H54 (cell line): ENCODE results near the gene SV2C.

Source experiments
- DNase-seq: peaks from one replicate; pipeline ENCODE4 v3.0.0; 2011; ENCODE audit warnings: low spot score, mixed read lengths; ENCODE audit not compliant: insufficient read length
- FAIRE-seq: peaks from 3 replicates; lab custom pipeline; 2011; peaks lifted over from hg19 to GRCh38; lab: Jason Lieb, UNC
- POLR2A ChIP-seq: IDR thresholded peaks from 2 replicates; pipeline ENCODE4 v1.6.1; 2011; ENCODE audit warnings: low read depth, mild to moderate bottlenecking, low read length

SV2C gene

DNA sequence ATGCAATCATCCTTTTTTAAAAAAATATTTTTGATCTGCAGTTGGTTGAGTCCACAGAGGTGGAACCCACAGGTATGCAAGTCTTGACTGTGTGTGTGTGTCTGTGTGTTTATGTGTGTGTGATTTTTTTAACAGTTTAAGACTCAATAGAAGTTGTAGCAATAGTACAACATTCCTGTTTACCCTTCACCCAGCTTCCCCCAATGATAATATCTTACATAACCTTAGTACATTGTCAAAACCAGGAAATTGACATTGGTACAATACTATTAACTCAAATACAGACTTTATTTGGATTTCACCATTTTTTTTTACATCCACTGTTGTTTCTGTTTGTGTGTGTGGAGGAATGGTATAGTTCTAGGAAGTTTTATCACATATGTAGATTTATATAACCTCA, 81.8 kb downstream of the SV2C start:
- no peak for TF ChIP-seq POLR2A
- FAIRE-seq (no peak), DNase-seq (no peak)

DNA sequence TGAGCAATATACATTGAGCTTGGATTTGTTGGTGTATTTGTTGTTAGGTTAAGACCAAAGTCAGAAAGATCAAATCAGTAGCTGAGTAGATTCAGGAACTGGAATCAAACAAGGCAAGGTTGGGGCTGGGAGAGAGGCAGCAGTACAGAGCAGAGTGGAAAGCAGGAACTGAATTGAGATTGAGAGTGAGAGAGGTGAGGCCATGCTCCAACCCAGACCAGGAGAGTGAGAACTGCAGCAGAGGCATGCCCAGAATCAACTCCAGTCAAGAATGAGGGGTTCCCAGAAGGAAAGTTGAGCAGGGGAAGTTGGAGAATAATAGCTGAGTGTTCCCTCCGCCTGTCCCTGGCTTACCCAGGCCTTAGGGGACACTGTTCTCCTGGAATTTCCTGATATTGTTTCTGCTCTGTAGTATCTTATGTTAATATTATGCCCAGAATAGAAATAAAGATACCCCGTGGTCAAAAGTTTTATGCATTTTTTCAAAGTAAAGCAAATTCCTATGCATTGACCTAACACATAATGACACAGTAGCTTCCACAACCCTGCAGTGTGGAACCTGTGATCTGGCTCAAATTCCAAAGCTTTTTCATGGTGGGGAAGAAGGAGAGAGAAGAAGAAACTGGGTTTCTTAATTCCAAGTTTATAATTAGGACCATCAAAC, 82.7 kb downstream of the SV2C start:
- TF ChIP-seq POLR2A: no peak
- DNase-seq (no peak), FAIRE-seq (no peak)

DNA sequence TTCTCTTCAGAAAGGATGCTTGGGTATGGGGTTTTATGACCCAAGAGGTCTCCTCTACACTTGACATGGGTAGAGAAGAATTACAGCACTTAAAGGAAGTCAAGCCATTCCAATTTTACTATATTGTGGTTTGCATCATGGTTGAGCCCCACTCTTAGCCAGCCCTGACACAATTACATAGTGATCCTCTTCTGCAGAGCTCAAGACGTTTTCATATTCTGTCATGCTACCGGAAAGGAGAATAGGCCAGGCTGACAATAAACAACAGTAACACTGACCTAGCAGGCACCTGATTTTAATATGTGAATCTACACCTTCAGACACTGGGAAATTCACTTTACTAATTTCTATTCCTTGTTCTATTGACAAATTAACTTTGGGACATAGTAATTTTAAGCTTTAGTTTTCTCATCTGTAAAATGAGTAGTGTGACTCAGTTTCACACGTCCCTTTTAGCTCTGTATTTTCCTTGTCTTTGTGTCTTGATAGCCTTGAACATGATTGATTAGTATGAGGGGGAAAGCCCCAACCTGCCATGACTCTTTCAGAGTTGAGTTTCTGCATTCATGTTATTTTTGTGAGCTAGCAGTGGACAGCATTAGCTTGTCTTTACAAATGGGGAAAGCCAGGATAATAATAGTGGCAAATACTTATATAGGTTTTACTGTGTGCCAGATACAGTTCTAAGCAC, 83.8 kb downstream of the SV2C start:
- no peak for TF ChIP-seq POLR2A
- no peak for FAIRE-seq
- no peak for DNase-seq

DNA sequence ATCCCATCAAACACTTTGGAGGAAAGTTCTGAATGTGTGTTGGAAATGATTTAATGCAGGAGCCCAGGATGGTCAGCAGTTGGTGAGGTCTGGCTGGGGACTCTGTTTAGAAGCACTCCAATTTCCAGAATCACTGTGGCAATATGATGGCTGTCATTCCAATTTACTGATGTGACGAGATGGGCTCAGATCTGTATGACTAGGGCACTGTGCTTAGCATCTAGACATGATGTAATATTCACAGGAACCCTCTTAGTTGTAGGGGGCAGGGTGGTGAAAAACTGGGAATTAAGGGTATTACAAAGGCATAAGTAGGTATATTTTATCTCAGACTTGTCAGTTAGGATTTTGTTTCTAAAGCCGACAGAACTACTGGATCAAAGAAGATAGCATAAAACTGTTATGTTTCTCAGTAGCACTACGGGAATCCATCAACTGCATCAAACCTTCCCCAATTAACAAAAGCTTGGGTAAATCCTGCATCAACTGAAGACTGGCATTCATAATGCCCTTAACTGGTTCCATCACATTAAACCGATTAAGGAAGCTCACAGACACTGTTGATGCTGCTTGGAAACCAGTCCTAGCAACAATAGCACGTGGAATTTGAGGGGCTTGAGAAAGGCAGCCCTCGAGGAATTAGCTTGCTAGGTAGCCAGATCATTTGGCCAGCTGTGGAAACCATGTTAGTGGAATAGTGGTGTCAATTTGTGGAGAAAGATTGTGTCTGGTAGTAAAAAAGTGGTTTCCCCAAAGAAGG, 86.1 kb downstream of the SV2C start:
- DNase-seq (no peak), FAIRE-seq (no peak)
- no peak for TF ChIP-seq POLR2A

DNA sequence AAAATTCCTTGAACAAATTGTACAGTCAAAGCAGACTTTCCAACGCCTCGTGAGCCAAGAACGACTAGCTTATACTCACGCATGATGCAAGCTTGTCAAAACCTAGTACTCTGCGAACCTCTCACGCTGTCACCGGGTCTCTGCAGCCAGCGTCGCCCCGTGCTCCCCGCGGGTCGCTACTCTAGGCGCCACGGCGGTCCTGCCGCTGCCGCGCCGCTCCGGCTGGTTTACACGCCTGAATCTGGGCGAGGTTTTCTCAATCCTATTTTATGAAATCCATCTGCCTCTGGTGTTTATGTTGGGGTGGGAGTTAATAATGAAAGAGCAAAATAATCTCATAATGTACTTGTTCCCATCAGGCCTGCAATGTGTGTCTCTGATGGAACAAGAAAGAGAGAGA, 90.9 kb downstream of the SV2C start:
- FAIRE-seq: no peak
- DNase-seq: no peak
- TF ChIP-seq POLR2A: no peak

DNA sequence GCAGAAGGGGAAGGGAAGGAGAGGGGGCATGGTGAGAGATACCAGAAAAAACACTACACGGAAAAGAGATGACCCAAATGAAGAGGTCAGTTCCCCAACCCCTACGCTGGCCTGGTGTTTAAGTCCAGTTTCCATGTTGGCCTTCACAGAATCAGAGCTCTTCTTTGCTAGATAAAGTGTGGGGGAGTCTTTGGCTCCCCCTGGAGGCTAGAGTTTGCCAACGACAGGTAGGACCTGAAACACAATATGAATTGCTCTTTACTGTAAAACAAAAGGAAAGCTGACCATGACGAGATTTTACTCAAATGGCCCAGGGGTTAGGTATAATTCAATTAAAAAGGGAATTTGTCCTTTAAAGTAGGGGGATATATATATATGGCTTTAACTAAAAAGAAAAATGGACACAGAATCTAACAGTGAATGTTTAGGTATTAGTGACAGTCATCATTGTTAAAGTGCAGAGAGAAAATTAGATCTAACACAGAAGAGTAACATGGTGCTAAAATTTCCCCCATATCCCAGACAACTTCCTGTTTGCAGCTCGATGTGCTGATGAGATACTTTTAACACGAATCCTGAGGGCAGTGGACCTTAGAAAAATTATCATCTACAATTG, 92.0 kb downstream of the SV2C start:
- DNase-seq (peak; percentile 84), FAIRE-seq (peak; percentile 65)
- TF ChIP-seq POLR2A: no peak

DNA sequence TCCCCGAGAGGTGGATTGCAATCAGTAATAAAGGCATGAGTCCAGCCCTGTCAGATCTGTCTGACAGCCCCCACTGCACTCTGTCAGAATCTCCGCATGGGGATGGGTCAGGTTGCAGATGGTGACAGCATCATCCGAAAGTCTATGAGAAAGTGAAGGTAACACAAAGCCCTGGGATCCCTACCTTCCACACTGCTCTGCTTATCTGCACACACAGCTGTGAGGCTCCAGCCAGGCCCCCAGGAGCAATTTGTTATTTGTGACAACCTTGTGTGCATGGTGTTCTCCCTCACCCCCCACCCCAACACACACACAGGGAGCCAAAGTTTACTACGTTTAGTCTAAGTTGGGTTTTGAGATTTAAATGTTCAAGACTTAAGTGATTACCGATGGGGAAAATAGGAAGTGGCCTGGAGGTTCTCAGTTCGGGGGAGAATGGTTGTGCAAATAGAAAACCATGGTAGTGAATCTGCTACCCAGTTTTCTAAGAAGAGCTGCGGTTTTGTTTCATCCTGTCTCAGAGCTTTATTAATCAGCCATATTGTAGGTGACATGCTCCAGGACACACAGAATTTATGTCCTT, 92.7 kb downstream of the SV2C start:
- DNase-seq: no peak
- TF ChIP-seq POLR2A: no peak
- no peak for FAIRE-seq

DNA sequence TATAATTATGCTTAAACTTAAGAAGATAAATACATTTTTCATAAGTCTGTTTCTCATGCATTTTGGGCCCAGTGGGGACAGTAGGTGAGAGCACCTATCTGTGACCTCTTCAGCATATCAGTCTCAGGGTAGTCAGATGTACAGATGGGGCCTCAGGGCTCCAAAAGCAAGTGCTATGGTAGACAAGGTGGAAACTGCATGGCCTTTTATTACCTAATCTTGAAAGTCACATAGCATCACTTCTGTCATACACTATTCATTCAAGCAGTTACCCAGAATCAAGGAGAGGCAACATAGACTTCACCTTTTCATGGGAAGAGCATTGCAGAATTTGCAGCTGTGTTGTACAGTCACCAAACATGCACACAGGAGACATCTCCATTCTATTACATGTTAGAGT, 94.8 kb downstream of the SV2C start:
- DNase-seq (no peak), FAIRE-seq (no peak)
- no peak for TF ChIP-seq POLR2A

DNA sequence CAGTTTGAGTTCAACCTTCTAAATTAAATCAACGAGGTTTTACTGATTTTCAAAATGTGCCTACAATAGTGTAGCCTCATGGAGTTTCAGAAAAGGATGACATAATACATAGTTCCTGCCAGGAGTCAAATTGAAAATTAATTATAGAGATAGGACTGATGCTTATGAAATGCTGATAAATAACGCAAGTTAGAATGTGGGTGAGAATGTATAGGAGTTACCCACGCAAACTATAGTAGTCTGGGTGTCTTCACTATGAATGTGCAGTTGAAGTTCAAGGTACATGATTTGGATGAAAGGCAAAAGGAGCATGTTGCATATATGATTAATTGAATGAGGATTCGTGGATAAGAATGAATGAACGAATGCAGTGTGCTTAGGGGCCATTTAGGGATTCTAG, 95.7 kb downstream of the SV2C start:
- no peak for FAIRE-seq
- no peak for TF ChIP-seq POLR2A
- DNase-seq: no peak

DNA sequence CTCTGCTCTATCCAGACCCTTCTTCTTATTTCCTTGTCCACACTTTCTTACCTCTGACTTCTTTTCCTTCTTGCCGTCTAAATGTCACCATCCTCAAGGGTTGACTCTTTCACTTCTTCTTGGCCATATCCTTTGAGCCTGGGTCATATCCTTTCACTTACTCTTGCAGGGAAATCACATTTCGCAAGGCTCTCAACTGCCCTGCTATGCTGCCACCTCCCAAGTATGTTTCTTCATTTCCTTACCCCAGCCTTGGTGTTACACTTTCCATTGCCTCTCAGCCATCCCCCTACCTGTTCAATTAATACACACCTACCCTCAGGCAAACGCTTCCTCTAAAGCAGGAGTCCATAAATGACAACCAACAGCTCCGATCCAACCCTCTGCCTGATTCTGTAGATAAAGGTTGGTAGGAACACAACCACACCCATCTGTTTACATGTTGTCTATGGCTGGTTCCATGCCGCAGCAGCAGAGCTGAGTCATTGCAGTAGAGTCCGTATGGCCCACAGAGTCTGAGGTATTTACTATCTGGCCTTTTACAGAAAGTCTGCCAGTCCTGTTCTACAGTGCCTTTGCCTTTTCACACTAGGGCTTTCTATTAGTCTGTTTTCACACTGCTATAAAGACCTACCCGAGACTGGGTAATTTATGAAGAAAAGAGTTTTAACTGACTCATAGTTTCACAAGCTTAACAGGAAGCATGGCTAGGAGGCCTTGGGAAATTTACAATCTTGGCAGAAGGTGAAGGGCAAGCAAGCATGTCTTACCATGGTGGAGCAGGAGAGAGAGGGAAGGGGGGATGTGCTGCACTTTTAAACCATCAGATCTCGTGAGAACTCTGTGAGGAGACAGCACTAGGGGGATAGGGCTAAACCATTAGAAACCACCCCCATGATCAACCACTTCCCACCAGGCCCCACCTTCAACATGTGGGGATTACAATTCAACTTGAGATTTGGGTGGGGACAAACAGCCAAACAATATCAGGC, 97.9 kb downstream of the SV2C start:
- FAIRE-seq (no peak), DNase-seq (no peak)
- no peak for TF ChIP-seq POLR2A

DNA sequence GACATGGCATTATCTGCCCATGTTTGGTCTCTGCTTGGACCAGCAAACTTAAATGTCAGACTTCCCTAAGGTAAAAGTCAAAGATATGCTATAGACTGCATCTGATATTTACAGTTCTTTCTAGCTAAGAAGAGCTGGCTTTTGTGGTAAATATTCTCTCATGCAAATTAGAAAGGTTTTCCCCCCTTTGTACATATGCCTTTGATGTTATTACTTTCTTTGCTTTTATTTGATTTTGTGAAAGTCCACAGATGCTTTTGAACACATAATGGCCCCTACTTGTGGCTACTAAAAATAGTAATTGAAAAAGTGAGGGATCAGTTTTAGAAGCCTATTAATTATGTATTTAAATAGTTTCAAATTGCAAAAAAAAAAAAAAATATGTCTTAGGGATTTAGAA, 104.2 kb downstream of the SV2C start:
- DNase-seq (no peak), FAIRE-seq (no peak)
- TF ChIP-seq POLR2A: no peak

DNA sequence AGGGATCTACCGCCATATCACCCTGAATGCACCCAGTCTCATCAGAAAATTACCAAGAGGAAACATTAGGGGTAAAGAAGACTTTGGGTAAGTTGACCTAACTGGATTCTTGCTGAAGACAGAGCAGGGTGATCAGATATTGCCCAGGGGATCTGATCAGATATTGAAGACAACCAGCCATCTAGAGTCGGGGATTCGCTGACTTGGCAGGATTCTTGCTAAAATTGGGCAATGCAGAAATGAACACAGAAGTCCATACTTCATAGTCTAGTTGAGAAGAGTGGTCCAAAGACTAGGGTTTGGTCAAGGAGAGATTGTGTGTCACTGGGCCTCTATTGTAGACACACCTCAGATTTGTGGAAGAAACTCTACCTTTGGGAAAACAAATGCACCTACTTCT, 107.2 kb downstream of the SV2C start:
- FAIRE-seq (no peak), DNase-seq (no peak)
- TF ChIP-seq POLR2A: no peak

DNA sequence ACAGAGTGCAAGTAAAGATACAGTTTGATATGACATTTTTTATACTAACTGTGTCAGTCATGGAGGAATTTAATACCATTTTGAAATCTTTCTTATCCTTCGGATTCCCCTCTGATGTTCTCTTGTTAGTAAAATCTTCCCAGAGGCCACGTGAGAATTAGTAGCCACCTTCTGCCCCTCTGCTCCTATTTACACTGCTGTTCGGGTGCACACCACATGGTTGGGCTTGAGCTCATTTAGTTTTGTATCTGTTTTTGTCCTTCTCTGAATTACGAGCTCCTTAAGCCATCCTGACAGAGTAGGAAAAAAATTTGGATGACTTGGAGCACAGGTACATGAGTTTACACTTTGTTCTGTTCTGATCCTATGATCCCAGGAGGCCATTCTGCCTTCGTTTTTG, 109.7 kb downstream of the SV2C start:
- FAIRE-seq: no peak

More for the DNA sequence above, 109.7 kb downstream of the SV2C start:
- DNase-seq: no peak
- no peak for TF ChIP-seq POLR2A
